ENCODE data around the gene TMC3. TPM values are rescaled to one million over a fixed set of nuclear protein-coding genes. Genes with fewer than 3 reads are reported as not detected.
A peak's percentile ranks its signal among the peaks of the same experiment; 100 is the strongest.

Gene TMC3
- total RNA-seq, 6 experiments from 2014 or later: 0.11 TPM; not detected in 5

- no peaks in the 10 kb centered on the region for H3K4me1 ChIP-seq
- WGBS (ENCODE audit: insufficient coverage, low coverage, low lambda C conversion rate, missing lambda C conversion rate): 90% methylated on average over 10 of the region's 11 CpGs
- TF ChIP-seq CTCF (IDR thresholded peaks at IDR 0.05): no peak
- TF ChIP-seq POLR2A (IDR thresholded peaks at IDR 0.05): no peak
- no peak overlapping the region for H3K4me3 ChIP-seq
- ATAC-seq (no peak), DNase-seq (no peak)
- H3K27ac ChIP-seq: no peak overlapping the region
- no peaks in the 10 kb centered on the region for H3K9me3 ChIP-seq
- intact Hi-C loops (cut with DNase I): no loop called here
- peaks cover 0 to 21% (median 3%) of the 10 kb centered on the region in 4 donors for H3K36me3 ChIP-seq
- no peaks in the 10 kb centered on the region for H3K27me3 ChIP-seq
Measured at GRCh38 chr15:81362790-81363189, 11.2 kb downstream of the TMC3 start.

GRCh38 chr15:81361891-81362290, 12.1 kb downstream of the TMC3 start:
- Histone ChIP-seq H3K9me3 (no peaks in the 10 kb centered on the region), H3K4me1 (no peaks in the 10 kb centered on the region), H3K36me3 (peaks cover 0 to 21% (median 3%) of the 10 kb centered on the region in 4 donors), H3K27ac (no peak overlapping the region), H3K4me3 (no peak overlapping the region), H3K27me3 (no peaks in the 10 kb centered on the region)
- TF ChIP-seq POLR2A (IDR thresholded peaks at IDR 0.05) (no peak), CTCF (IDR thresholded peaks at IDR 0.05) (no peak)
- no peak for DNase-seq
- intact Hi-C loops (cut with DNase I): no loop called here
- 89% methylated on average over 5 of the region's 7 CpGs for WGBS (ENCODE audit: insufficient coverage, low coverage, low lambda C conversion rate, missing lambda C conversion rate)
- ATAC-seq: no peak

GRCh38 chr15:81360491-81360890, 13.5 kb downstream of the TMC3 start:
- 84% methylated on average over 5 of the region's 5 CpGs for WGBS (ENCODE audit: insufficient coverage, low coverage, low lambda C conversion rate, missing lambda C conversion rate)
- no peaks in the 10 kb centered on the region for H3K4me1 ChIP-seq
- intact Hi-C loops (cut with DNase I): no loop called here
- no peaks in the 10 kb centered on the region for H3K27me3 ChIP-seq
- DNase-seq (no peak), ATAC-seq (no peak)
- no peak for TF ChIP-seq POLR2A (IDR thresholded peaks at IDR 0.05)
- no peak for TF ChIP-seq CTCF (IDR thresholded peaks at IDR 0.05)
- no peak overlapping the region for H3K27ac ChIP-seq
- no peak overlapping the region for H3K4me3 ChIP-seq
- peaks cover 0 to 21% (median 1%) of the 10 kb centered on the region in 4 donors for H3K36me3 ChIP-seq
- H3K9me3 ChIP-seq: no peaks in the 10 kb centered on the region

- Histone ChIP-seq H3K4me1 (no peaks in the 10 kb centered on the region), H3K27me3 (no peaks in the 10 kb centered on the region), H3K27ac (no peak overlapping the region), H3K9me3 (no peaks in the 10 kb centered on the region), H3K4me3 (no peak overlapping the region), H3K36me3 (peaks cover 0 to 15% (median 1%) of the 10 kb centered on the region in 4 donors)
- no peak for TF ChIP-seq CTCF (IDR thresholded peaks at IDR 0.05)
- TF ChIP-seq POLR2A (IDR thresholded peaks at IDR 0.05): no peak
- WGBS (ENCODE audit: insufficient coverage, low coverage, low lambda C conversion rate, missing lambda C conversion rate): 87% methylated on average over 6 of the region's 6 CpGs
- DNase-seq (no peak), ATAC-seq (no peak)
- intact Hi-C loops (cut with DNase I): no loop called here
Measured at GRCh38 chr15:81358248-81358647, 15.8 kb downstream of the TMC3 start.

- no peak overlapping the region for H3K27ac ChIP-seq
- peak in 1 of 4 donors; percentile 43 for ATAC-seq
- H3K9me3 ChIP-seq: no peaks in the 10 kb centered on the region
- H3K4me3 ChIP-seq: no peak overlapping the region
- TF ChIP-seq CTCF (IDR thresholded peaks at IDR 0.05): no peak
- no peaks in the 10 kb centered on the region for H3K27me3 ChIP-seq
- DNase-seq: no peak
- H3K36me3 ChIP-seq: peaks cover 0 to 5% (median 0%) of the 10 kb centered on the region in 4 donors
- intact Hi-C loops (cut with DNase I): no loop called here
- no peaks in the 10 kb centered on the region for H3K4me1 ChIP-seq
- 81% methylated on average over 6 of the region's 6 CpGs for WGBS (ENCODE audit: insufficient coverage, low coverage, low lambda C conversion rate, missing lambda C conversion rate)
Measured at GRCh38 chr15:81357180-81357686, 16.8 kb downstream of the TMC3 start.
